ENCODE measurements around the gene NLRP7. TPM values are rescaled to one million over a fixed set of nuclear protein-coding genes. Genes with fewer than 3 reads are reported as not detected.
"Not testable (repeated sequence)": the region's sequence is repeated elsewhere in the genome, so short reads cannot be mapped to it uniquely, and the experiment has no call there.

The NLRP7 gene
- total RNA-seq, 6 experiments from 2014 or later: not detected

DNA sequence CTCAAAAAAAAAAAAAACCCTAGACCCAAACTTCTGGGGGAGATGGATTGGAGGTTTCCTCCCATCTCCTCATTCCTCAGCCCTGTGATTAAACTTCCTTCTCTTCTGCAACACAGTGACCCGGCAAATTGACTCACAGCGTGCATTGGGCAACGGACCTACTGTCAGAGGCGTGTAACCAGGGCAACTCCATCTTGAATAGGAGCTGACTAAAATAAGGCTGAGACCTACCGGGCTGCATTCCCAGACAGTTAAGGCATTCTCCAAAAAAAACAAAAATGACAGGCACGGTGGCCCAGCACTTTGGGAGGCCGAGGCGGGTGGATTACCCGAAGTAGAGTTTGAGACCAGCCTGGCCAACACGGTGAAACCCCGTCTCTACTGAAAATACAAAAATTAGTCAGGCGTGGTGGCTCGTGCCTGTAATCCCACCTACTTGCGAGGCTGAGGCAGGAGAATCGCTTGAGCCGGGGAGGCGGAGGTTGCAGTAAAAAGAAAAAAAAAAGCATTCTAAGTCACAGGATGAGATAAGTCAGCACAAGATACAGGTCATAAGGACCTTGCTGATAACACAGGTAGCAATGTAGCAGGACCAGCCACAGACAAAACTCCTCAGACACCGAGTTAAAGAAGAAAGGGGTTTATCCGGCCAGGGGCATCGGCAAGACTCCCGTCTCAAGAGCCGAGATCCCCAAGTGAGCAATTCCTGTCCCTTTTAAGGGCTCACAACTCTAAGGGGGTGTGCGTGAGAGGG is 5.4 kb upstream of the NLRP7 start:
- H3K4me1 ChIP-seq: no peaks in the 10 kb centered on the region
- TF ChIP-seq POLR2A (IDR thresholded peaks at IDR 0.05): no peak
- TF ChIP-seq, protein P1, sequence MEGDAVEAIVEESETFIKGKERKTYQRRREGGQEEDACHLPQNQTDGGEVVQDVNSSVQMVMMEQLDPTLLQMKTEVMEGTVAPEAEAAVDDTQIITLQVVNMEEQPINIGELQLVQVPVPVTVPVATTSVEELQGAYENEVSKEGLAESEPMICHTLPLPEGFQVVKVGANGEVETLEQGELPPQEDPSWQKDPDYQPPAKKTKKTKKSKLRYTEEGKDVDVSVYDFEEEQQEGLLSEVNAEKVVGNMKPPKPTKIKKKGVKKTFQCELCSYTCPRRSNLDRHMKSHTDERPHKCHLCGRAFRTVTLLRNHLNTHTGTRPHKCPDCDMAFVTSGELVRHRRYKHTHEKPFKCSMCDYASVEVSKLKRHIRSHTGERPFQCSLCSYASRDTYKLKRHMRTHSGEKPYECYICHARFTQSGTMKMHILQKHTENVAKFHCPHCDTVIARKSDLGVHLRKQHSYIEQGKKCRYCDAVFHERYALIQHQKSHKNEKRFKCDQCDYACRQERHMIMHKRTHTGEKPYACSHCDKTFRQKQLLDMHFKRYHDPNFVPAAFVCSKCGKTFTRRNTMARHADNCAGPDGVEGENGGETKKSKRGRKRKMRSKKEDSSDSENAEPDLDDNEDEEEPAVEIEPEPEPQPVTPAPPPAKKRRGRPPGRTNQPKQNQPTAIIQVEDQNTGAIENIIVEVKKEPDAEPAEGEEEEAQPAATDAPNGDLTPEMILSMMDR (IDR thresholded peaks at IDR 0.05): no peak
- H3K9me3 ChIP-seq: no peaks in the 10 kb centered on the region
- no peaks in the 10 kb centered on the region for H3K27me3 ChIP-seq
- DNase-seq (no peak), ATAC-seq (no peak)
- whole genome bisulfite sequencing (ENCODE audit: insufficient coverage, low coverage, low lambda C conversion rate, missing lambda C conversion rate): 83% methylated on average over 22 of the region's 23 CpGs
- intact Hi-C loops (cut with DNase I): no loop called here
- no peak overlapping the region for H3K4me3 ChIP-seq
- H3K36me3 ChIP-seq: no peaks in the 10 kb centered on the region
- H3K27ac ChIP-seq: no peak overlapping the region

DNA sequence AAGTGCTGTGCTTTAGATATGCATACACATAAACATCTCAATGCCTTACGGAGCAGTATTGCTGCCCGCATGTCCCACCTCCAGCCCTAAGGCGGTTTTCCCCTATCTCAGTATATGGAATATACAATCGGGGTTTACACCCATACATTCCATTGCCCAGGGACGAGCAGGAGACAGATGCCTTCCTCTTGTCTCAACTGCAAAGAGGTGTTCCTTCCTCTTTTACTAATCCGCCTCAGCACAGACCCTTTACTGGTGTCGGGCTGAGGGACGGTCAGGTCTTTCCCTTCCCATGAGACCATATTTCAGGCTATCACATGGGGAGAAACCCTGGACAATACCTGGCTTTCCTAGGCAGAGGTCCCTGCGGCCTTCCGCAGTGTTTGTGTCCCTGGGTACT is 3.2 kb upstream of the NLRP7 start:
- H3K27me3 ChIP-seq; ATAC-seq; DNase-seq; H3K27ac ChIP-seq; H3K9me3 ChIP-seq; H3K36me3 ChIP-seq; intact Hi-C loops (cut with DNase I); H3K4me1 ChIP-seq; H3K4me3 ChIP-seq: not testable (repeated sequence)
- 33% methylated on average over 6 of the region's 10 CpGs for whole genome bisulfite sequencing (ENCODE audit: insufficient coverage, low coverage, low lambda C conversion rate, missing lambda C conversion rate)

DNA sequence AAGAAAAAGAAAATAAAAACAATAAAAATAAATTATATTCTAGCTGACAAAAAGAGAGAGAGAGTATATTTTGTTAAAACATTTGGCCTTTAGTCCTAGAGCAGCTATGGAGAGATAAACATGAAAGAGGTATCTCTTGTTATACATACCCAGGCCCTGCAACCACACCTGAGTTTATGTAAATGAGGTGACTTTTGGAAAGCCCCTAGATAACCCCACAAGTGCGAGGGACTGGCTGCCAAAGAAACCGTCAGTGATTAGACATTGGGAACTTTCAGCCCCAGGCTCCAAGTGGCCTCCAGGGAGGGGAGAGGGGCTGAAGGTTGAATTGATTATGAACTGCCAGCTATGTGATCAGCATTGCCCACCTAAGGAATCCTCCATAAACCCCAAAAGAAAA is 2.1 kb upstream of the NLRP7 start:
- WGBS (ENCODE audit: insufficient coverage, low coverage, low lambda C conversion rate, missing lambda C conversion rate): 37% methylated on average over 2 of the region's 2 CpGs
- no peaks in the 10 kb centered on the region for H3K4me1 ChIP-seq
- TF ChIP-seq POLR2A (IDR thresholded peaks at IDR 0.05): no peak
- TF ChIP-seq, protein P1 (IDR thresholded peaks at IDR 0.05): no peak
- no peak overlapping the region for H3K27ac ChIP-seq
- no peak overlapping the region for H3K4me3 ChIP-seq
- no peak for DNase-seq
- H3K9me3 ChIP-seq: no peaks in the 10 kb centered on the region
- ATAC-seq: no peak
- no peaks in the 10 kb centered on the region for H3K27me3 ChIP-seq
- H3K36me3 ChIP-seq: no peaks in the 10 kb centered on the region
- intact Hi-C loops (cut with DNase I): no loop called here

DNA sequence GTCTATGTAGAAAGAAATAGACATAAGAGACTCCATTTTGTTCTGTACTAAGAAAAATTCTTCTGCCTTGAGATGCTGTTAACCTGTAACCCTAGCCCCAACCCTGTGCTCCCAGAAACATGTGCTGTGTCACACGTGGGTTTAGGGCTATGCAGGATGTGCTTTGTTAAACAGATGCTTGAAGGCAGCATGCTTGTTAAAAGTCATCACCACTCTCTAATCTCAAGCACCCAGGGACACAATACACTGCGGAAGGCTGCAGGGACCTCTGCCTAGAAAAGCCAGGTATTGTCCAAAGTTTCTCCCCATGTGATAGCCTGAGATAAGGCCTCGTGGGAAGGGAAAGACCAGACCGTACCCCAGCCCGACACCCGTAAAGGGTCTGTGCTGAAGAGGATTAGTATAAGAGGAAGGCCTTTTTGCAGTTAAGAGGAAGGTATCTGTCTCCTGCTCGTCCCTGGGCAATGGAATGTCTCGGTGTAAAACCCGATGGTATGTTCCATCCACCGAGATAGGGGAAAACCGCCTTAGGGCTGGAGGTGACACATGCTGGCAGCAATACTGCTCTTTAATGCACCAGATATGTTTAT is 3.5 kb downstream of the NLRP7 start:
- H3K4me3 ChIP-seq; intact Hi-C loops (cut with DNase I); H3K4me1 ChIP-seq; H3K27ac ChIP-seq; H3K9me3 ChIP-seq; DNase-seq; H3K27me3 ChIP-seq; ATAC-seq; H3K36me3 ChIP-seq: not testable (repeated sequence)
- WGBS (ENCODE audit: insufficient coverage, low coverage, low lambda C conversion rate, missing lambda C conversion rate): 36% methylated on average over 4 of the region's 11 CpGs

DNA sequence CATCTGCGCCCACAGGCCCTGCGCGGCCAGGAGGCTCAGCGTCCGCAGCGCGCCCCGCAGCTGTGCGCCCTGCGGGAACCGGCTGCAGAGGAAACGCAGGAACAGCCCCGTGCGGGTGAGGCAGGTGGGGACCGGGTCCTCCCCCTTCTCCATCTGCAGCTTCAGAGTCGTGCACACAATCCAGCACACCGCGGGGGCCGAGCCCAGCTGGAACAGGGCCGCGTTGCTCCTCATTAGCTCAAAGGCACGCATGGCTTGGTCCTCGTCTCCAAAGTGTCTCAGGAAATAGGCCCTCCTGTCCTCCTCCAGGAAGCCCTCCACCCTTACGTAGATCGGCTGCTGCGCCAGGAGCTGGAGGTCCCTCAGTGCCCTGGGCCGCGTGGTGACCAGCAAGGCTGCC is 7.8 kb downstream of the NLRP7 start:
- intact Hi-C loops (cut with DNase I); H3K4me3 ChIP-seq; ATAC-seq; H3K27ac ChIP-seq; H3K36me3 ChIP-seq; H3K9me3 ChIP-seq; DNase-seq; H3K27me3 ChIP-seq; H3K4me1 ChIP-seq: not testable (repeated sequence)
- WGBS (ENCODE audit: insufficient coverage, low coverage, low lambda C conversion rate, missing lambda C conversion rate): no CpG with 5 or more reads among the region's 28 CpGs

DNA sequence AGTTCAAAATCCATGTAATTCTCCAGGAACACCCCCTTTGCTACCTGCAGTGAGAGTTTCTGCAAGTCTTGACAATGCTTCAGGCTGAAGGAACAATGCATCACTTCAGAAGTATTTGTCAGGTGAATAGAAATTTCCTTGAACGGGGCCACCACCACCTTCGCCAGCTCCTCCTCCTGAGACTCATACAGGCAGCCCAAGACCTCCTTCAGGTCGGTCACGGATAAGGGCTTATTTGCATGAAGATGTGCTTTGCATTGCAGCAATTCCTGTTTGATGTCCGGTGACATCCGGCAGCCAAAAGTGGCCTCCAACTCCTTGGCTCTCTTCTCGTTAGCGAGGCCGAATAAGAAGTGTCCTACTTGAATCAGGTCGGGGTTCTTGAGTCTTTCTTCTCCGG is 8.4 kb downstream of the NLRP7 start:
- TF ChIP-seq, protein P1 (IDR thresholded peaks at IDR 0.05): no peak
- TF ChIP-seq POLR2A (IDR thresholded peaks at IDR 0.05): no peak
- no peaks in the 10 kb centered on the region for H3K9me3 ChIP-seq
- no peak overlapping the region for H3K27ac ChIP-seq
- 62% methylated on average over 11 of the region's 11 CpGs for WGBS (ENCODE audit: insufficient coverage, low coverage, low lambda C conversion rate, missing lambda C conversion rate)
- no peaks in the 10 kb centered on the region for H3K36me3 ChIP-seq
- H3K4me3 ChIP-seq: no peak overlapping the region
- no peak for DNase-seq
- H3K27me3 ChIP-seq: no peaks in the 10 kb centered on the region
- intact Hi-C loops (cut with DNase I): no loop called here
- no peak for ATAC-seq
- H3K4me1 ChIP-seq: no peaks in the 10 kb centered on the region
